Measurements from ENCODE around the gene CADM1. TPM values are rescaled to one million over a fixed set of nuclear protein-coding genes. Genes with fewer than 3 reads are reported as not detected.

The CADM1 gene
- total RNA-seq, 2 donors from 2014 or later: 1.4 to 6.1 TPM

- DNase-seq (ENCODE audit: low spot score) (no peak), ATAC-seq (ENCODE audit: insufficient number of reproducible peaks, low FRiP score, low read depth) (no peak)
- Histone ChIP-seq H3K27ac (no peak overlapping the region), H3K4me1 (ENCODE audit: control insufficient read depth in 1 of 2, low read depth in 2 of 2) (no peaks in the 10 kb centered on the region), H3K36me3 (no peaks in the 10 kb centered on the region), H3K4me3 (no peak overlapping the region), H3K27me3 (replicated peaks; ENCODE audit: insufficient read depth) (no peaks in the 10 kb centered on the region), H3K9me3 (no peaks in the 10 kb centered on the region)
- no peak for TF ChIP-seq CTCF (IDR thresholded peaks at IDR 0.05)
Measured at GRCh38 chr11:115191761-115192160, 312.5 kb downstream of the CADM1 start.

GRCh38 chr11:115190196-115190595 is 314.0 kb downstream of the CADM1 start:
- no peak for ATAC-seq (ENCODE audit: insufficient number of reproducible peaks, low FRiP score, low read depth)
- no peak for TF ChIP-seq CTCF (IDR thresholded peaks at IDR 0.05)
- H3K36me3 ChIP-seq: no peaks in the 10 kb centered on the region

GRCh38 chr11:115188898-115189278 is 315.3 kb downstream of the CADM1 start:
- Histone ChIP-seq H3K36me3 (no peaks in the 10 kb centered on the region), H3K4me1 (ENCODE audit: control insufficient read depth in 1 of 2, low read depth in 2 of 2) (no peaks in the 10 kb centered on the region), H3K27me3 (replicated peaks; ENCODE audit: insufficient read depth) (no peaks in the 10 kb centered on the region), H3K27ac (no peak overlapping the region), H3K9me3 (no peaks in the 10 kb centered on the region), H3K4me3 (no peak overlapping the region)
- TF ChIP-seq CTCF (IDR thresholded peaks at IDR 0.05): no peak
- DNase-seq (ENCODE audit: low spot score): no peak
- no peak for ATAC-seq (ENCODE audit: insufficient number of reproducible peaks, low FRiP score, low read depth)

More at GRCh38 chr11:115190196-115190595, 314.0 kb downstream of the CADM1 start:
- Histone ChIP-seq H3K4me1 (ENCODE audit: control insufficient read depth in 1 of 2, low read depth in 2 of 2) (no peaks in the 10 kb centered on the region), H3K27ac (no peak overlapping the region), H3K9me3 (no peaks in the 10 kb centered on the region), H3K27me3 (replicated peaks; ENCODE audit: insufficient read depth) (no peaks in the 10 kb centered on the region), H3K4me3 (no peak overlapping the region)
- DNase-seq (ENCODE audit: low spot score): no peak

GRCh38 chr11:115188188-115188897 is 315.9 kb downstream of the CADM1 start:
- no peaks in the 10 kb centered on the region for H3K4me1 ChIP-seq (ENCODE audit: control insufficient read depth in 1 of 2, low read depth in 2 of 2)
- ATAC-seq (ENCODE audit: insufficient number of reproducible peaks, low FRiP score, low read depth) (no peak), DNase-seq (ENCODE audit: low spot score) (no peak)
- no peaks in the 10 kb centered on the region for H3K36me3 ChIP-seq
- no peak overlapping the region for H3K4me3 ChIP-seq
- TF ChIP-seq CTCF (IDR thresholded peaks at IDR 0.05): no peak
- no peaks in the 10 kb centered on the region for H3K9me3 ChIP-seq
- H3K27ac ChIP-seq: no peak overlapping the region
- no peaks in the 10 kb centered on the region for H3K27me3 ChIP-seq (replicated peaks; ENCODE audit: insufficient read depth)

- no peak for DNase-seq (ENCODE audit: low spot score)
- H3K36me3 ChIP-seq: no peaks in the 10 kb centered on the region
- H3K9me3 ChIP-seq: no peaks in the 10 kb centered on the region
- H3K4me3 ChIP-seq: no peak overlapping the region
- H3K27ac ChIP-seq: no peak overlapping the region
- no peaks in the 10 kb centered on the region for H3K27me3 ChIP-seq (replicated peaks; ENCODE audit: insufficient read depth)
- TF ChIP-seq CTCF (IDR thresholded peaks at IDR 0.05): no peak
- no peak for ATAC-seq (ENCODE audit: insufficient number of reproducible peaks, low FRiP score, low read depth)
- no peaks in the 10 kb centered on the region for H3K4me1 ChIP-seq (ENCODE audit: control insufficient read depth in 1 of 2, low read depth in 2 of 2)
Measured at GRCh38 chr11:115185931-115186330, 318.3 kb downstream of the CADM1 start.
